NB4 (cell line): Measurements from ENCODE around the gene FGF14.
"Not testable (repeated sequence)": the region's sequence is repeated elsewhere in the genome, so short reads cannot be mapped to it uniquely, and the experiment has no call there.

Source experiments
- DNase-seq: peaks from one replicate; pipeline ENCODE4 v3.0.0; 2010; ENCODE audit warnings: low read depth
- H3K4me3 ChIP-seq: one replicate; pipeline ENCODE4 v1.5.1; 2011; ENCODE audit warnings: mild to moderate bottlenecking, low read depth, low read length, moderate library complexity
- CTCF ChIP-seq: IDR thresholded peaks from one replicate; pipeline ENCODE4 v1.5.1; 2012; ENCODE audit warnings: low read depth, low read length
- MYC ChIP-seq: IDR thresholded peaks from 2 replicates; pipeline ENCODE4 v1.6.1; 2011; ENCODE audit warnings: low read depth, low read length
- POLR2A ChIP-seq: IDR thresholded peaks from 2 replicates; pipeline ENCODE4 v1.6.1; 2011; ENCODE audit warnings: mild to moderate bottlenecking; ENCODE audit not compliant: insufficient read length; ENCODE audit errors: extremely low read depth
- TF ChIP-seq, protein P1 (sequence below): IDR thresholded peaks from 2 replicates; pipeline ENCODE4 v1.6.1; 2011; ENCODE audit warnings: low read depth, low read length

The FGF14 gene

DNA sequence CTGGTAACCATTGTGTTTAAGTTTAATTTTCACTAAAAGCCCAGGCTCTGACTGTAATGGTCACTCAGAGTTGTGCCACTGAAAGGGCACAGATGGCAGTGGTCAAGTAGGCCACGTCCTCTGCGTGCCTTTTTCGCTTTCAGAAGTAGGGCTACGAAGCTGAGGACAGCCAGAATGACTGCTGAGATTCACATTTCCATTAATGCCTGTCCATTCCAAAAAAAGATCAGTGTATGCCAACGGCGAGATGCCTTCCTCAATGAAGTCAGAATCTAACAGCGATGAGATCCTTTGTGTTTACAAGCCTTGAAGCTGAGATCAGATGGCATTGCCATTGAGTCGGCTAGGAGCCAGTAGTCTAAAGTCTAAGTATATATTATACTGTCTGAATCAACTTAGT is 311.3 kb downstream of the FGF14 start:
- no peak overlapping the region for H3K4me3 ChIP-seq
- TF ChIP-seq MYC (no peak), POLR2A (no peak), CTCF (no peak)
- TF ChIP-seq, protein P1, sequence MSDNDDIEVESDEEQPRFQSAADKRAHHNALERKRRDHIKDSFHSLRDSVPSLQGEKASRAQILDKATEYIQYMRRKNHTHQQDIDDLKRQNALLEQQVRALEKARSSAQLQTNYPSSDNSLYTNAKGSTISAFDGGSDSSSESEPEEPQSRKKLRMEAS, result no peak
- DNase-seq, result no peak

- TF ChIP-seq POLR2A, result no peak
- TF ChIP-seq, protein P1, result no peak
- no peak for TF ChIP-seq MYC
- TF ChIP-seq CTCF, result no peak
- DNase-seq, result no peak
- H3K4me3 ChIP-seq, result no peak overlapping the region
Measured at GRCh38 chr13:102089722-102090121, 312.1 kb downstream of the FGF14 start.

DNA sequence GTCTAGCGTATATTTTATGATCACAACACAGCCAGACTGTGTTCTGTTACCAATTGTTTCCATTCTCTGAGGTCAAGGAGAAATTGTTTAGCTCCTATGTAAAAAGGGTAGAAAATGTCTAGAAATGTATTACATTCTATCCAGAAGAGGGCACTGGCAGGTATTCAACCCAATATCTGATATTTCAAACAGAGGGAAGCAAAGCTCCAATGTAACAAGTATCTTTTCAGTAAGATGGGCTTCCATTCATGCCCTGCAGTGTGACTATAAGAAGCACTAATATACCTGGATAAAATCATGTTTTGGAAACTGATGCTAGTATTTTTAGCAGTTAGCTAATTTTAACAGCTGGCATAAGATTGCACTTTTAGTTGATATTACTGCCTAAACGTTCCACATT is 312.7 kb downstream of the FGF14 start:
- no peak overlapping the region for H3K4me3 ChIP-seq
- TF ChIP-seq, protein P1, result no peak
- TF ChIP-seq POLR2A, result no peak
- TF ChIP-seq MYC, result no peak
- no peak for TF ChIP-seq CTCF
- DNase-seq, result no peak

GRCh38 chr13:102073251-102073650 is 328.6 kb downstream of the FGF14 start:
- no peak overlapping the region for H3K4me3 ChIP-seq
- no peak for DNase-seq
- TF ChIP-seq, protein P1, result no peak
- TF ChIP-seq CTCF (no peak), MYC (no peak), POLR2A (no peak)

- TF ChIP-seq, protein P1, result no peak
- TF ChIP-seq MYC (no peak), CTCF (no peak), POLR2A (no peak)
- DNase-seq, result no peak
- no peak overlapping the region for H3K4me3 ChIP-seq
Measured at GRCh38 chr13:102071711-102072110, 330.1 kb downstream of the FGF14 start.

DNA sequence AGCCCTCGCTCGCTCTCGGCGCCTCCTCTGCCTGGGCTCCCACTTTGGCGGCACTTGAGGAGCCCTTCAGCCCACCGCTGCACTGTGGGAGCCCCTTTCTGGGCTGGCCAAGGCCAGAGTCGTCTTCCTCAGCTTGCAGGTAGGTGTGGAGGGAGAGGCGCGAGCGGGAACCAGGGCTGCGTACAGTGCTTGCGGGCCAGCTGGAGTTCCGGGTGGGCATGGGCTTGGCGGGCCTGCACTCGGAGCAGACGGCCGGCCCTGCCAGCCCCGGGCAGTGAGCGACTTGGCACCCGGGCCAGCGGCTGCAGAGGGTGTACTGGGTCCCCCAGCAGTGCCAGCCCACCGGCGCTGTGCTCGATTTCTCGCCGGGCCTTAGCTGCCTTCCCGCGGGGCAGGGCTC is 333.5 kb downstream of the FGF14 start:
- not testable (repeated sequence) for DNase-seq

More for the DNA sequence above, 333.5 kb downstream of the FGF14 start:
- not testable (repeated sequence) for H3K4me3 ChIP-seq
